Measurements from ENCODE around the gene TADA2B. TPM values are rescaled to one million over a fixed set of nuclear protein-coding genes. Genes with fewer than 3 reads are reported as not detected.
A peak's percentile ranks its signal among the peaks of the same experiment; 100 is the strongest.

Gene TADA2B
- total and polyA plus RNA-seq, 5 donors from 2014 or later: 3.0 to 36.6 (median 3.6) TPM

GRCh38 chr4:7063362-7063761, 20.2 kb downstream of the TADA2B start:
- ATAC-seq (ENCODE audit: low read depth in 2 of 2) (no peak), DNase-seq (no peak)
- Histone ChIP-seq H3K36me3 (ENCODE audit: control insufficient read depth, insufficient read depth, low read length) (peaks cover 58% of the 10 kb centered on the region), H3K27me3 (ENCODE audit: control insufficient read depth, insufficient read depth, low read length) (no peaks in the 10 kb centered on the region), H3K4me3 (ENCODE audit: low read depth, low read length) (no peak overlapping the region), H3K4me1 (ENCODE audit: control insufficient read depth, insufficient read depth, low read length, poor library complexity, severe bottlenecking) (peaks cover 23% of the 10 kb centered on the region), H3K9me3 (ENCODE audit: control insufficient read depth in 2 of 2, low read length in 2 of 2) (no peaks in the 10 kb centered on the region), H3K27ac (ENCODE audit: insufficient read depth, low read length, poor library complexity, severe bottlenecking) (no peak overlapping the region)
- Mint-ChIP-seq H3K27me3 (no peaks in the 10 kb centered on the region), H3K27ac (no peak overlapping the region), H3K4me1 (peaks cover 6 to 46% (median 31%) of the 10 kb centered on the region in 4 donors), H3K4me3 (peak overlapping the region in 2 of 4 donors; percentile 38 to 80), H3K9me3 (no peaks in the 10 kb centered on the region), H3K36me3 (peaks cover 27% of the 10 kb centered on the region)

GRCh38 chr4:7066006-7066405, 22.8 kb downstream of the TADA2B start:
- DNase-seq: no peak
- H3K9me3 Mint-ChIP-seq: no peaks in the 10 kb centered on the region
- Histone ChIP-seq H3K36me3 (ENCODE audit: control insufficient read depth, insufficient read depth, low read length) (peaks cover 32% of the 10 kb centered on the region), H3K4me3 (ENCODE audit: low read depth, low read length) (peak overlapping the region; percentile 82), H3K27ac (ENCODE audit: insufficient read depth, low read length, poor library complexity, severe bottlenecking) (no peak overlapping the region), H3K4me1 (ENCODE audit: control insufficient read depth, insufficient read depth, low read length, poor library complexity, severe bottlenecking) (peaks cover 37% of the 10 kb centered on the region), H3K9me3 (ENCODE audit: control insufficient read depth in 2 of 2, low read length in 2 of 2) (no peaks in the 10 kb centered on the region), H3K27me3 (ENCODE audit: control insufficient read depth, insufficient read depth, low read length) (no peaks in the 10 kb centered on the region)
- peak overlapping the region in 2 of 3 donors; percentile 20 to 97 for H3K27ac Mint-ChIP-seq
- peaks cover 10 to 60% (median 42%) of the 10 kb centered on the region in 4 donors for H3K4me1 Mint-ChIP-seq
- H3K4me3 Mint-ChIP-seq: peak overlapping the region; percentile 89 to 97 (median 95)
- ATAC-seq (ENCODE audit: low read depth in 2 of 2): no peak
- H3K36me3 Mint-ChIP-seq: peaks cover 18% of the 10 kb centered on the region
- H3K27me3 Mint-ChIP-seq: peaks cover 5% of the 10 kb centered on the region

DNA sequence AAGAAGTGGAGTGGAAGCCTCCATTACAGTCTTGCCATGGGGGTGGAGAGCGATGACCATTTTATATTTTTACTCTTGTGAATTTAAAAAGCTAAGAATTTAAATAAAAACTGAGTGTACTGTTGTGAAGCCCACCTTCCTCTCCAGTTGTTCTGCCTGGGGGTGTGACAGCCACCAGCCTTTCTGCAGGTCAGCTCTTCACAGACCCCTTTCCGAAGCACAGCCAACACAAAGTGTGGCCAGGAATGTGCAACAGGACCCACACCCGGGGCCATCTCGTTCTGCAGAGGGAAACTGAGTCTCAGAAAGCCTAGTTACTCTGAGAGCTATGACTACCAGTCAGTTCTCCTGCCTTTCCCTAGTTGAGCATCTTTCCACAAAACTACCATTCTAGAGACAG, 23.3 kb downstream of the TADA2B start:
- Histone ChIP-seq H3K36me3 (ENCODE audit: control insufficient read depth, insufficient read depth, low read length) (peaks cover 28% of the 10 kb centered on the region), H3K27ac (ENCODE audit: insufficient read depth, low read length, poor library complexity, severe bottlenecking) (peak overlapping the region; percentile 42), H3K27me3 (ENCODE audit: control insufficient read depth, insufficient read depth, low read length) (peaks cover 2% of the 10 kb centered on the region), H3K4me3 (ENCODE audit: low read depth, low read length) (peak overlapping the region; percentile 82), H3K4me1 (ENCODE audit: control insufficient read depth, insufficient read depth, low read length, poor library complexity, severe bottlenecking) (peaks cover 37% of the 10 kb centered on the region), H3K9me3 (ENCODE audit: control insufficient read depth in 2 of 2, low read length in 2 of 2) (no peaks in the 10 kb centered on the region)
- no peaks in the 10 kb centered on the region for H3K9me3 Mint-ChIP-seq
- peak overlapping the region; percentile 89 to 97 (median 95) for H3K4me3 Mint-ChIP-seq
- H3K36me3 Mint-ChIP-seq: peaks cover 13% of the 10 kb centered on the region
- H3K4me1 Mint-ChIP-seq: peaks cover 10 to 58% (median 42%) of the 10 kb centered on the region in 4 donors
- no peak for DNase-seq
- no peak for ATAC-seq (ENCODE audit: low read depth in 2 of 2)
- H3K27ac Mint-ChIP-seq: peak overlapping the region; percentile 20 to 97 (median 60)
- H3K27me3 Mint-ChIP-seq: peaks cover 6% of the 10 kb centered on the region

- H3K27me3 Mint-ChIP-seq: peaks cover 6% of the 10 kb centered on the region
- H3K4me1 ChIP-seq (ENCODE audit: control insufficient read depth, insufficient read depth, low read length, poor library complexity, severe bottlenecking): peaks cover 37% of the 10 kb centered on the region
- no peaks in the 10 kb centered on the region for H3K9me3 ChIP-seq (ENCODE audit: control insufficient read depth in 2 of 2, low read length in 2 of 2)
These were observed 23.9 kb downstream of the TADA2B start for GRCh38 chr4:7067126-7067451.

DNA sequence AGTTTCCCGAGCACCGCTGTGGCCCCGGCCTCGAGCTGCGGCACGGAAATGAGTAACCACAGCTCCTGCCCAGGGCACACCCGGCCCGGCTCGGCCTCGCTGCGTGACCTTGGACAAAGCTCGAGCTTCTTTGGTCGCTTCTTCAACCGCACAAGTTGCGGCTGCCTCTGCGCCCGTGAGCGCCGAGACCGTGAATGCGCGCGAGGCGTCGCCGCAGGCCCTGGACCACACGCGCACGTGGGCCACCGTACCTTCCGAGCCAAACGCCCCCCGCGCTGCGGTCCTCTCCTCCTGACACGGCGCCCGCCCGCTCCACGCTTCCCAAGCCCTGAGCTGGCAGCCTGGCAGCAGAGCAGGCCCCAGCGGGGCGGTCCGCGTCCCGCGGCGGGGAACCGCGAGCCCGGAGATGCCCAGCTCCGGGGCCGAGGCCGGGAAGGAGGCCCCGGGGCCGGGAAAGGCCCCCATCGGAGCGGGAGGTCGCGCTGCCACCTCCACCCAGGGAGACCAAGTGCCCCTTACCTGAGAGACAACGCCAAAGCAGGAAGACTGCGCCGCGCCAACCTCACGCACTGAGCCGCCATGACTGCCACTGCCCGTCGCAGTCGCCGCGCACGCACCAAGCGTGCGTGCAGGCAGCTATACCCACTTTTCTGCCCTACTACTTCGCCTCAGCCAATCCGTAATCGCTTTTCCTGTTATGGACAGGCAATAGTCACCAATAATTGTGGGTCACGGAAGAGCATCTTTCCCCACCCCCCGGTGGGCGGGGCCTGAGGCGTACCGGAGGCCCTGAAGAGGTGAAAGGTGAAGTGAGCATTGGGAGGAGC, 24.5 kb downstream of the TADA2B start, which contains the start of gene GRPEL1:
TSS of gene GRPEL1 (minus strand) at position 613 of the 827 bp plus-strand sequence. CDS start at position 581, 32 bp downstream.
- ATAC-seq (ENCODE audit: low read depth in 2 of 2) (peak; percentile 94), DNase-seq (peak; percentile 99 to 100 (median 100))
- Mint-ChIP-seq H3K36me3 (peaks cover 5% of the 10 kb centered on the region), H3K27ac (peak within 1 kb of the TSS; percentile 95 to 97 (median 96)), H3K4me1 (peaks cover 10 to 58% (median 40%) of the 10 kb centered on the region in 4 donors), H3K9me3 (no peaks in the 10 kb centered on the region), H3K4me3 (peak within 1 kb of the TSS; percentile 94 to 97 (median 96)), H3K27me3 (peaks cover 6% of the 10 kb centered on the region)
- peak within 1 kb of the TSS; percentile 84 for H3K27ac ChIP-seq (ENCODE audit: insufficient read depth, low read length, poor library complexity, severe bottlenecking)
- peaks cover 37% of the 10 kb centered on the region for H3K4me1 ChIP-seq (ENCODE audit: control insufficient read depth, insufficient read depth, low read length, poor library complexity, severe bottlenecking)
- H3K4me3 ChIP-seq (ENCODE audit: low read depth, low read length): peak within 1 kb of the TSS; percentile 87
- no peaks in the 10 kb centered on the region for H3K9me3 ChIP-seq (ENCODE audit: control insufficient read depth in 2 of 2, low read length in 2 of 2)
- H3K36me3 ChIP-seq (ENCODE audit: control insufficient read depth, insufficient read depth, low read length): peaks cover 19% of the 10 kb centered on the region
- H3K27me3 ChIP-seq (ENCODE audit: control insufficient read depth, insufficient read depth, low read length): peaks cover 2% of the 10 kb centered on the region

More at GRCh38 chr4:7067126-7067451, 23.9 kb downstream of the TADA2B start:
- Mint-ChIP-seq H3K4me1 (peaks cover 10 to 58% (median 40%) of the 10 kb centered on the region in 4 donors), H3K4me3 (peak overlapping the region; percentile 89 to 97 (median 95)), H3K36me3 (peaks cover 7% of the 10 kb centered on the region), H3K27ac (peak overlapping the region; percentile 83 to 97 (median 91)), H3K9me3 (no peaks in the 10 kb centered on the region)
- Histone ChIP-seq H3K27me3 (ENCODE audit: control insufficient read depth, insufficient read depth, low read length) (peaks cover 2% of the 10 kb centered on the region), H3K36me3 (ENCODE audit: control insufficient read depth, insufficient read depth, low read length) (peaks cover 22% of the 10 kb centered on the region), H3K27ac (ENCODE audit: insufficient read depth, low read length, poor library complexity, severe bottlenecking) (peak overlapping the region; percentile 84), H3K4me3 (ENCODE audit: low read depth, low read length) (peak overlapping the region; percentile 82)
- ATAC-seq (ENCODE audit: low read depth in 2 of 2) (no peak), DNase-seq (no peak)

- Mint-ChIP-seq H3K9me3 (no peaks in the 10 kb centered on the region), H3K4me1 (peaks cover 10 to 58% (median 40%) of the 10 kb centered on the region in 4 donors), H3K36me3 (peaks cover 3% of the 10 kb centered on the region), H3K27me3 (peaks cover 6% of the 10 kb centered on the region), H3K27ac (peak overlapping the region; percentile 95 to 97 (median 96)), H3K4me3 (peak overlapping the region; percentile 94 to 97 (median 96))
- peak overlapping the region; percentile 87 for H3K4me3 ChIP-seq (ENCODE audit: low read depth, low read length)
- H3K4me1 ChIP-seq (ENCODE audit: control insufficient read depth, insufficient read depth, low read length, poor library complexity, severe bottlenecking): peaks cover 37% of the 10 kb centered on the region
- peak overlapping the region; percentile 80 for H3K27ac ChIP-seq (ENCODE audit: insufficient read depth, low read length, poor library complexity, severe bottlenecking)
- peaks cover 2% of the 10 kb centered on the region for H3K27me3 ChIP-seq (ENCODE audit: control insufficient read depth, insufficient read depth, low read length)
- no peaks in the 10 kb centered on the region for H3K9me3 ChIP-seq (ENCODE audit: control insufficient read depth in 2 of 2, low read length in 2 of 2)
- peaks cover 12% of the 10 kb centered on the region for H3K36me3 ChIP-seq (ENCODE audit: control insufficient read depth, insufficient read depth, low read length)
- ATAC-seq (ENCODE audit: low read depth in 2 of 2) (no peak), DNase-seq (no peak)
These were observed 25.2 kb downstream of the TADA2B start for GRCh38 chr4:7068279-7068842.

DNA sequence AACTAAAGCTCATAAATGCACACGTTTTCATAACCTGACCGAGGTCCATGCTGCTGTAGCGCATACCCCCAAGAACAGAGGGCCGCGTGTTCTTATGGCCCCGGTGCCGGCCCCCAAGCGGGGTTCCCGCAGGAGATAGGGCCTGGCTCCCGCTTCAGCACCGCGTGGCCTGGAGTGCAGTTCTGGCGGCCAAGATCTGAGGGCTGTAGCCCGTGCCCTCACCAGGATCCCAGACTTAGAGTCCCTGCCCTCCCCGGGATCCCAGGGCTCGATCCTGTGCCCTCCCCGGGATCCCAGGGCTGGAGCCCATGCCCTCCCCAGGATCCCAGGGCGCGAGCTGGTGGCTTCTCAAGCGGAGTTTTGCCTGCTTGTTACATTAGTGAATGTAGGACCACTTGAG, 25.7 kb downstream of the TADA2B start:
- peaks cover 10% of the 10 kb centered on the region for H3K36me3 ChIP-seq (ENCODE audit: control insufficient read depth, insufficient read depth, low read length)

More for the DNA sequence above, 25.7 kb downstream of the TADA2B start:
- H3K27me3 Mint-ChIP-seq: peaks cover 6% of the 10 kb centered on the region
- Histone ChIP-seq H3K4me1 (ENCODE audit: control insufficient read depth, insufficient read depth, low read length, poor library complexity, severe bottlenecking) (peaks cover 37% of the 10 kb centered on the region), H3K27ac (ENCODE audit: insufficient read depth, low read length, poor library complexity, severe bottlenecking) (peak overlapping the region; percentile 80), H3K4me3 (ENCODE audit: low read depth, low read length) (peak overlapping the region; percentile 87), H3K9me3 (ENCODE audit: control insufficient read depth in 2 of 2, low read length in 2 of 2) (no peaks in the 10 kb centered on the region), H3K27me3 (ENCODE audit: control insufficient read depth, insufficient read depth, low read length) (peaks cover 2% of the 10 kb centered on the region)
- H3K4me1 Mint-ChIP-seq: peaks cover 10 to 57% (median 37%) of the 10 kb centered on the region in 4 donors
- H3K4me3 Mint-ChIP-seq: peak overlapping the region; percentile 94 to 97 (median 96)
- ATAC-seq (ENCODE audit: low read depth in 2 of 2) (no peak), DNase-seq (no peak)
- no peaks in the 10 kb centered on the region for H3K9me3 Mint-ChIP-seq
- H3K36me3 Mint-ChIP-seq: no peaks in the 10 kb centered on the region
- peak overlapping the region; percentile 95 to 97 (median 96) for H3K27ac Mint-ChIP-seq
